Astrocyte of the cerebellum (primary cell): Measurements from ENCODE around the gene NHEJ1.

Source experiments
- DNase-seq: peaks from one replicate; pipeline ENCODE4 v3.0.0-alpha.2; 2011; ENCODE audit warnings: low read depth
- H3K4me3 ChIP-seq: 2 replicates; pipeline ENCODE4 v1.5.1; 2011; ENCODE audit warnings: mild to moderate bottlenecking, low read depth, low read length, moderate library complexity
- CTCF ChIP-seq: IDR thresholded peaks from 2 replicates; pipeline ENCODE4 v1.5.1; 2012; ENCODE audit warnings: low read length, low read depth, moderate library complexity, mild to moderate bottlenecking; ENCODE audit errors: missing control alignments
- in situ Hi-C: cut with HindIII; loops from 2 replicates; pipeline ENCODE4 v1.10.0; 2017; ENCODE audit warnings: low sequenced_read_pairs

Gene NHEJ1

GRCh38 chr2:219071131-219071816 is 89.3 kb downstream of the NHEJ1 start:
- no peak for DNase-seq
- TF ChIP-seq CTCF: no peak
- H3K4me3 ChIP-seq: no peak overlapping the region

DNA sequence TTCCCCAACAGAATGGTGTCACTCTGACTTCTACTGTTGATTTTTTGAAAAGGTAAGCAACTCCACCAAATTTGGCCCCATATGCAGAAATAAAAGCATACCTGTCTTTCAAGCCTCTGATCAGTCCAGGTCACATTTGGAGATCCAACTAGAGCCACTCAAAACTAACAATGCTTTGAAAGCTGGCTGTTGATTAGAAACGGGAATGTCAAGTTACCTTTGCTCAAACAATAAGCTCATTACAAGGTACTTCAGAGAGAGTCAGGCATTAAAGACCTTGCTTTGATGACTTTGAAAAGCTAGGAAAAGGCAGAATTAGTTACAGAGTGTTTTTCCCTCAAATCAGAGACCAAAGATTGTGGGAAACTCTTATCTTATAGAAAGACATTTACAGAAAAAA is 95.1 kb downstream of the NHEJ1 start:
- no peak for TF ChIP-seq CTCF
- no peak overlapping the region for H3K4me3 ChIP-seq
- in situ Hi-C loops: no loop called here
- no peak for DNase-seq

More at GRCh38 chr2:219071131-219071816, 89.3 kb downstream of the NHEJ1 start:
- in situ Hi-C loops: no loop called here

DNA sequence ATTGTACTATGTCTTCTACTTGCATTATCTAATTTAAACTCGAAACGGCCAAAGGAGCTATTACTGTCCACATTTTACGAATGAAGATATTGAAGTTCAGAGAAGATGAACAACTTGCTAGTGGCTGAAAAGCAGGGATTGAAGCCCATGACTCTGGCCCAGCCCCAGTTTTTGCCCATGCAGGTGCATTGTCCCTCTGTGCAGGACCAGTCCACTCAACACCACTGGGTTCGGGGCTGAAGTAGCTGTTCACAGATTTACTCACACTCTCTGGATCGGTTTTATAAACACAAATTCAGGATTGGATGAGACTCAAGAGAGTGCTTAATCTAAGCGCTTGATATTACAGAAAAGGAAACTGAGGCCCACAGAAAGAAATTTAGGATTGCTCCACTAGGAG is 98.5 kb downstream of the NHEJ1 start:
- in situ Hi-C loops: no loop called here
- no peak for TF ChIP-seq CTCF
- no peak overlapping the region for H3K4me3 ChIP-seq
- no peak for DNase-seq

DNA sequence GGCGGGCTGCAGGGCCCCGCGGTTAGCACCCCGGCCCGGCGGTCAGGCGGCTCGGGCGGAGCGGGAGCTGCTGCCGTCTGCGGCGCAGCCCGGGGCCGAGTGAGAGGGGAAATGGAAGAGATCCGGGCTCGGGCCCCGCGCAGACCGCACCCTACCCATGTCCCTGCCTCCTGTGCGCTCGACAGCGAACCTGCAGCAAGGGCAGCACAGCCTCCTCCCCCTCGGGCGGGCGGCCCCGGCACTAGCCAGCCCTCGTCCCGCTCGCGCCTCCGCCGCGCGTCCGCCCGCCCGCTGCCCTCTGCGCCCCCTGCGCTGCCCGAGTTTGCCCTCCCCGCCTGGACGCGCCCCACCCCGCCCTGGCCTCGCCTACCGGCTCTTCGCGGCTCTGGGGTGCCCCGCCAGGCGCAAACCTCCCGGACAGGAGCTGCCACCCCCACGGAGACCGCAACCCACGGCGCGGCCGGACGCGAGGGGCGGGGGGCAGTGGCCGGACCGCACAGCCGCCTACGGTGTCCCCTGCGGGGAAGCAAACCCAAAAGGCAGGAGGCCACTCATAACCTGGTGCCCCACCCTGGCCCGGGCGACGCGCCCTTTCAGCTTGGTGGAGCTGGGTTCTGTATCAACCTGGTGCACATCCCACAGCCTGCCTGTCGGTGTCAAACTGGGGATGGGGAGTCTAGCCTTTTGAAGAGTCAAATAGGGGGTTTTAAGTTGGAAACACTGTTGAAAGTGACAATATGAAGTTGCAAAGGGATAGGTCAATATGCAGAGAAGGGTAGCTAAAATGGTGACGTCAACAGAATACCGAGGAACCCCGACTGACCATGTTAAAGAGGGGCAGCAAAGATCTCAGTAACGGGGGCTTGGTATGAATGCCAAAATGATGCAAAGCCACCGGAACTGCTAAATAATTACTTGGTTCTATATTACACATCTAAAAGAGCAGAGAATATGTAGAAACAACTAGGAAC is 99.5 kb downstream of the NHEJ1 start, which contains the start of gene IHH:
TSS of gene IHH (minus strand) at position 101 of the 971 bp plus-strand sequence. CDS start 454 bp downstream, outside the sequence.
- no peak within 1 kb of the TSS for H3K4me3 ChIP-seq
- no peak for DNase-seq
- in situ Hi-C loops: no loop called here

DNA sequence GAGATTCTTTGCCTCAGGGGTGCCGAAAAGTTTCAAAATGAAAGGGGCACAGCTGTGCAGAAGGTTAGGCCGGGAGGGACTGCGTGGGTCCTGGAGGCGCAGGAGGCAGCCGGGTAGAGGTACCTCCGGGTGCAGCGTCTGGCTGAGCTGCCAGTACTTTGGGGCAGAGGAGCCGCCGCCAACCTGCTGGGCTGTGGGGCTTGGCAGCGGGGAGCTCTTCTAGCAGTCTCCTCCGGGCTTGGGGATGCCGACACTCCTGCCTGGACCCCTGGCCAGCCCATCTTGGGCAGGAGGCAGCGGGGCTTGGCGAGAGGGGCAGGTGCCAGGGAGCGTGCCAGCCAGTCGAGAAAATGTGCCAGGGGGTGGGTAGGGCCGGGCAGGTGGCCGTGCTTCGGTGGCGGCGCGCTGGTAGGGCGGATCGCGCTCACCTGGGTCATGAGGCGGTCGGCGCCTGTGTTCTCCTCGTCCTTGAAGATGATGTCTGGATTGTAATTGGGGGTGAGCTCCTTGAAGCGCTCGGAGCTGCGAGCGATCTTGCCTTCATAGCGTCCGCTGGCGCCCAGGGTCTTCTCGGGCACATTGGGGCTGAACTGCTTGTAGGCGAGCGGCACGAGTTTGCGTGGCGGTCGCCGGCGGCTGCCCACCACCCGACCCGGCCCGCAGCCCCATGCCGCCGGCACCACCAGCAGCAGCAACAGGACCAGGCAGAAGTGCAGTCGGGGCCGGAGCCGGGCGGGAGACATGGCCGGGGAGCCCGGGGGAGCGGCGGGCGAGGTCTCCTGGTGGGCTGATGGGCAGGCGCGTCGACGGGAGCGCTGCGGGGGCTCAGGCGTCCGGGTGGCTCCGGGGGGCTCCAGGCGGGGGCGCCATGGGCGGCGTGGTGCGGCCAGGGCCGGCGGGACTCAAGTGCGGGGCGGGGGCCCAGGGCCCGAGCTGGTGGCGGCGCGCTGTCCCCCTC is 100.6 kb downstream of the NHEJ1 start:
- in situ Hi-C loops: no loop called here
- DNase-seq: no peak
- H3K4me3 ChIP-seq: no peak overlapping the region
- TF ChIP-seq CTCF: no peak

More for the DNA sequence above, 99.5 kb downstream of the NHEJ1 start, which contains the start of gene IHH:
- TF ChIP-seq CTCF: no peak

DNA sequence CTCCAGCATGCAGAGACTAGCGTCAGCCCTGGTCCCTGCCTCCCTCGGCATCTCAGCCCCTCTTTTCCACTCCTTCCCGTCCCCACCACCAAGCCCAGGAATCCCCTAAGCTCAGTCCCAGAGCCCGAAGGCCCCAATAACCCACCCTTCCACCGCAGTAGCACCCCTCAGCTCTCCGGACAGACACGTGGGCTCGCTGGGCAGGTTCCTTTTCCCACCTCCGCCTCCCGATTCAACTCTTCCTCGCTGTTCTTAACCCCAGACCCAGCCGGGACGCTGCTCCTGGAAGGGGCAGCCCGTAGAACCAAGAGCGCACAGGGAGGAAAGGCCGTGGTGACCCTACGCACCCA is 101.3 kb downstream of the NHEJ1 start:
- DNase-seq: no peak
- no peak overlapping the region for H3K4me3 ChIP-seq
- no peak for TF ChIP-seq CTCF
- in situ Hi-C loops: no loop called here
